GM21390 (cell line): Measurements from ENCODE around the gene PATJ.
"Not testable (repeated sequence)": the region's sequence is repeated elsewhere in the genome, so short reads cannot be mapped to it uniquely, and the experiment has no call there.

ENCODE experiments used
- ATAC-seq: cut with Tn5 transposase; IDR thresholded peaks from one replicate; pipeline ENCODE4 v1.9.1; 2021; ENCODE audit not compliant: unreplicated experiment

PATJ gene

GRCh38 chr1:62139410-62139809, 397.1 kb downstream of the PATJ start:
- no peak for ATAC-seq

- ATAC-seq = no peak
These were observed 398.4 kb downstream of the PATJ start for GRCh38 chr1:62140666-62141065.

- ATAC-seq = no peak
These were observed 400.2 kb downstream of the PATJ start for GRCh38 chr1:62142496-62142895.

- ATAC-seq = peak; percentile 49
These were observed 402.1 kb downstream of the PATJ start for GRCh38 chr1:62144238-62144831.

GRCh38 chr1:62159940-62160348, 417.7 kb downstream of the PATJ start:
- peak; percentile 78 for ATAC-seq

GRCh38 chr1:62161711-62162110, 419.4 kb downstream of the PATJ start:
- ATAC-seq = no peak

GRCh38 chr1:62170380-62170779, 428.1 kb downstream of the PATJ start:
- ATAC-seq = not testable (repeated sequence)

GRCh38 chr1:62175568-62176179, 433.4 kb downstream of the PATJ start:
- ATAC-seq = no peak

- no peak for ATAC-seq
These were observed 434.5 kb downstream of the PATJ start for GRCh38 chr1:62176597-62177312.

GRCh38 chr1:62177621-62178020, 435.3 kb downstream of the PATJ start:
- ATAC-seq = no peak

- no peak for ATAC-seq
These were observed 436.1 kb downstream of the PATJ start for GRCh38 chr1:62178372-62178771.

- ATAC-seq = not testable (repeated sequence)
These were observed 437.8 kb downstream of the PATJ start for GRCh38 chr1:62180054-62180453.

- no peak for ATAC-seq
These were observed 438.4 kb downstream of the PATJ start for GRCh38 chr1:62180639-62181038.

- ATAC-seq = no peak
These were observed 439.3 kb downstream of the PATJ start for GRCh38 chr1:62181532-62181931.

- not testable (repeated sequence) for ATAC-seq
These were observed 439.9 kb downstream of the PATJ start for GRCh38 chr1:62182157-62182556.

- not testable (repeated sequence) for ATAC-seq
These were observed 441.1 kb downstream of the PATJ start for GRCh38 chr1:62183164-62184020.

GRCh38 chr1:62184336-62184735, 442.1 kb downstream of the PATJ start:
- ATAC-seq = no peak

- ATAC-seq = not testable (repeated sequence)
These were observed 443.0 kb downstream of the PATJ start for GRCh38 chr1:62185233-62185632.

GRCh38 chr1:62185677-62186076, 443.4 kb downstream of the PATJ start:
- no peak for ATAC-seq

- no peak for ATAC-seq
These were observed 445.3 kb downstream of the PATJ start for GRCh38 chr1:62187548-62187947.

- ATAC-seq = no peak
These were observed 445.8 kb downstream of the PATJ start for GRCh38 chr1:62188111-62188510.
